Naive thymus-derived CD8-positive, alpha-beta T cell (primary cell): Measurements from ENCODE around the gene CD160. TPM values are rescaled to one million over a fixed set of nuclear protein-coding genes. Genes with fewer than 3 reads are reported as not detected.
"Not testable (repeated sequence)": the region's sequence is repeated elsewhere in the genome, so short reads cannot be mapped to it uniquely, and the experiment has no call there.

Source experiments
- ATAC-seq, 2 donors: fragments of 150-1000 bp; cut with Tn5 transposase in 1 of 2; sonication (Bioruptor Pico), chemical (Tn5 transposase) in 1 of 2; 1 replicate in 1 of 2; 2 replicates in 1 of 2; pipeline ENCODE4 v1.10.0; 2021; ENCODE audit warnings: mild to moderate bottlenecking in 2 of 2, moderate library complexity in 2 of 2
- POLR2A ChIA-PET: fragments of 350-600 bp; sonication (Branson Sonifier 250); formaldehyde crosslinking; loops from one replicate; lab custom pipeline; 2021; ENCODE audit warnings: antibody characterized with exemption; lab: Charles Lee
- DNase-seq, 10 donors: peaks; one replicate each; pipeline versions ENCODE4 v3.0.0 to v3.0.0-alpha.2; 2020 to 2022
- H3K27ac Mint-ChIP-seq, 10 donors: one replicate each; pipeline ENCODE4 v1.8.0; 2020 to 2022; ENCODE audit warnings: mild to moderate bottlenecking in 10 of 10, mixed read lengths in 10 of 10, moderate library complexity in 4 of 10, inconsistent platforms in 1 of 10
- H3K27me3 Mint-ChIP-seq, 5 donors: one replicate each; pipeline ENCODE4 v1.8.0; 2021 to 2022; ENCODE audit warnings: mixed read lengths in 5 of 5
- H3K36me3 Mint-ChIP-seq, 3 donors: one replicate each; pipeline ENCODE4 v1.8.0; 2020 to 2022; ENCODE audit warnings: mixed read lengths in 3 of 3, mild to moderate bottlenecking in 2 of 3, inconsistent platforms in 1 of 3
- H3K4me1 Mint-ChIP-seq, 4 donors: one replicate each; pipeline ENCODE4 v1.8.0; 2021 to 2022; ENCODE audit warnings: mixed read lengths in 4 of 4
- H3K4me3 Mint-ChIP-seq, 10 donors: one replicate each; pipeline ENCODE4 v1.8.0; 2020 to 2022; ENCODE audit warnings: mild to moderate bottlenecking in 10 of 10, mixed read lengths in 10 of 10, moderate library complexity in 6 of 10, inconsistent platforms in 1 of 10
- H3K9me3 Mint-ChIP-seq, 9 donors: one replicate each; pipeline ENCODE4 v1.8.0; 2020 to 2022; ENCODE audit warnings: mixed read lengths in 9 of 9, mild to moderate bottlenecking in 3 of 9, inconsistent platforms in 1 of 9, moderate library complexity in 1 of 9
- polyA plus RNA-seq, 3 donors: library from polyadenylated mRNA; unstranded; fragments of 300-500 nt; fragmentation: Illumina TruSeq; gene quantifications; one replicate each; pipeline ENCODE4 v1.2.3, GENCODE V29; 2021
- total RNA-seq, 8 experiments: library from RNA in 2 of 8; stranded (reverse) in 2 of 8; gene quantifications; one replicate each; pipeline ENCODE4 v1.2.3 and lab custom pipeline; 2021 to 2026

The CD160 gene
- total and polyA plus RNA-seq, 5 experiments from 2014 or later: 1.7 to 117 (median 2.4) TPM; not detected in 2

- H3K4me3 Mint-ChIP-seq, H3K9me3 Mint-ChIP-seq, H3K27ac Mint-ChIP-seq, DNase-seq, H3K4me1 Mint-ChIP-seq, H3K27me3 Mint-ChIP-seq, POLR2A ChIA-PET, ATAC-seq: not testable (repeated sequence)
- H3K36me3 Mint-ChIP-seq: peaks cover 9 to 58% (median 35%) of the 10 kb centered on the region in 3 donors
These were observed 46.5 kb downstream of the CD160 start for GRCh38 chr1:145765585-145766360.

GRCh38 chr1:145766926-145767325, 47.6 kb downstream of the CD160 start:
- peaks cover 13 to 59% (median 34%) of the 10 kb centered on the region in 3 donors for H3K36me3 Mint-ChIP-seq
- DNase-seq, H3K27me3 Mint-ChIP-seq, H3K4me1 Mint-ChIP-seq, H3K27ac Mint-ChIP-seq, ATAC-seq, POLR2A ChIA-PET, H3K9me3 Mint-ChIP-seq, H3K4me3 Mint-ChIP-seq: not testable (repeated sequence)

GRCh38 chr1:145768004-145768403, 48.7 kb downstream of the CD160 start:
- ATAC-seq, H3K9me3 Mint-ChIP-seq, H3K27me3 Mint-ChIP-seq, DNase-seq, H3K4me1 Mint-ChIP-seq, POLR2A ChIA-PET, H3K27ac Mint-ChIP-seq, H3K4me3 Mint-ChIP-seq: not testable (repeated sequence)
- H3K36me3 Mint-ChIP-seq: peaks cover 15 to 63% (median 34%) of the 10 kb centered on the region in 3 donors

- H3K36me3 Mint-ChIP-seq: peaks cover 15 to 62% (median 34%) of the 10 kb centered on the region in 3 donors
- no peak overlapping the region for H3K4me3 Mint-ChIP-seq
- ATAC-seq (no peak), DNase-seq (no peak)
- POLR2A ChIA-PET: no interaction called here
- peaks cover 7 to 10% (median 8%) of the 10 kb centered on the region in 4 donors for H3K4me1 Mint-ChIP-seq
- no peaks in the 10 kb centered on the region for H3K27me3 Mint-ChIP-seq
- H3K9me3 Mint-ChIP-seq: peaks cover 0 to 3% (median 0%) of the 10 kb centered on the region in 9 donors
- peak overlapping the region in 2 of 10 donors; percentile 21 to 47 for H3K27ac Mint-ChIP-seq
These were observed 51.8 kb downstream of the CD160 start for GRCh38 chr1:145771056-145771455.

DNA sequence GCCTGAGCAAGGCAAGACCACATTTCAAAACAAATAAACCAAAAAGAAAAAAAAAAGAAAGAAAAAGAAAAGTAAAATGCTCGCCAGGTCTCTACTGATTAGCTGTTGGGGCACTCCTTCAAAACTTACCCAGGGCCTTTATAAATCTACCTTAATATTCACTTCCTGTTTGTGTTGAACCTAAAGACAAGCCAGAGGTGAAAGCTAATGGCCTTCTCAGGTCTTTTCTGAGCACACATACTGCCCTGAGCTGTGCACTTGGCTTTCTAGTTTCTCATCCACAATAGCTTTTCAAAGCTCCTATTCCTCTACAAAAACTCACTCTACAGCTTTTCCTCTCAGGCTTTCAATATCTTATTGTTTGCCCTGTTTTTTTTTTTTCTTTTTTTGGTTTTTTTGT, 54.1 kb downstream of the CD160 start:
- H3K27me3 Mint-ChIP-seq: no peaks in the 10 kb centered on the region
- peaks cover 7 to 10% (median 9%) of the 10 kb centered on the region in 4 donors for H3K4me1 Mint-ChIP-seq
- H3K4me3 Mint-ChIP-seq: no peak overlapping the region
- DNase-seq (no peak), ATAC-seq (no peak)
- POLR2A ChIA-PET: no interaction called here
- H3K9me3 Mint-ChIP-seq: no peaks in the 10 kb centered on the region
- peak overlapping the region in 9 of 10 donors; percentile 35 to 81 (median 71) for H3K27ac Mint-ChIP-seq
- H3K36me3 Mint-ChIP-seq: peaks cover 15 to 56% (median 24%) of the 10 kb centered on the region in 3 donors

DNA sequence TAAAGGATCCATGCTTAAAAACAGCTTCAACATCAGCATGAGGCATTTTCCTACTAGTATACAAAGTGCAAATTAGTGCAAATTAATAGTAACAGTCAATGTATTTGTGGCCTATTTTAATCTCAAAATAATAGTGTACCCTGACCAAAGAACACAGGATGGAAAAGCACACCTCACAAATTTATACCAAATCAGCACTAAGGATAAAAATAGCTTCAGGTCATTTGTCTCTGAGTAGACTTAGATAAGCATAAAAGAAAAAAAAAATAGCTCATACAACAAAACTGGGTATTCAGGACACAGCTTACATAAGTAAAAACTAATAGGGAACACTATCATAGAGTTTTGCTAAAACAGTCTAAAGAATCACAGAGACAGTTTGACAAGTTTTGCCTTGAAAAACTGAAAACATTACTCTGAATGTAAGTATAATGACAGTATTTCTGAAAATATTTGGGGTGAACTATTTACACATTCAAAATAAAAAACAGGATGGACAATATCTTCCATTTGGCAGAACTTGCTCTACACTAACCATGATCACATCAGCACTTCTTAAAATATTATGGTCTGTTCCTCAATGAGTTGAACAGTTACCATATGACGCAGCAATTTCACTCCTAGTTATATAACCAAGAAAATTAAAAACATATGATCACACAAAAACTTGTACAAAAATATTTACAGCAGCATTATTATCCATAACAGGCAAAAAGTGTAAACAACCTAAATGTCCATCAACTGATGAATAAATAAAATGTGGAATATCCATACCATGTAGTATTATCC, 58.3 kb downstream of the CD160 start:
- no peak for DNase-seq
- no peak overlapping the region for H3K4me3 Mint-ChIP-seq
- H3K4me1 Mint-ChIP-seq: peaks cover 7 to 11% (median 10%) of the 10 kb centered on the region in 4 donors
- no peaks in the 10 kb centered on the region for H3K27me3 Mint-ChIP-seq
- no peaks in the 10 kb centered on the region for H3K9me3 Mint-ChIP-seq
- H3K27ac Mint-ChIP-seq: peak overlapping the region in 1 of 10 donors; percentile 6
- H3K36me3 Mint-ChIP-seq: peaks cover 6 to 53% (median 18%) of the 10 kb centered on the region in 3 donors
- POLR2A ChIA-PET: no interaction called here
- no peak for ATAC-seq

- no peaks in the 10 kb centered on the region for H3K9me3 Mint-ChIP-seq
- peaks cover 7 to 11% (median 9%) of the 10 kb centered on the region in 4 donors for H3K4me1 Mint-ChIP-seq
- peak overlapping the region in 1 of 10 donors; percentile 6 for H3K27ac Mint-ChIP-seq
- ATAC-seq (no peak), DNase-seq (no peak)
- no peaks in the 10 kb centered on the region for H3K27me3 Mint-ChIP-seq
- H3K36me3 Mint-ChIP-seq: peaks cover under 1 to 53% (median 12%) of the 10 kb centered on the region in 3 donors
- no peak overlapping the region for H3K4me3 Mint-ChIP-seq
- POLR2A ChIA-PET: no interaction called here
These were observed 58.8 kb downstream of the CD160 start for GRCh38 chr1:145778146-145778540.

DNA sequence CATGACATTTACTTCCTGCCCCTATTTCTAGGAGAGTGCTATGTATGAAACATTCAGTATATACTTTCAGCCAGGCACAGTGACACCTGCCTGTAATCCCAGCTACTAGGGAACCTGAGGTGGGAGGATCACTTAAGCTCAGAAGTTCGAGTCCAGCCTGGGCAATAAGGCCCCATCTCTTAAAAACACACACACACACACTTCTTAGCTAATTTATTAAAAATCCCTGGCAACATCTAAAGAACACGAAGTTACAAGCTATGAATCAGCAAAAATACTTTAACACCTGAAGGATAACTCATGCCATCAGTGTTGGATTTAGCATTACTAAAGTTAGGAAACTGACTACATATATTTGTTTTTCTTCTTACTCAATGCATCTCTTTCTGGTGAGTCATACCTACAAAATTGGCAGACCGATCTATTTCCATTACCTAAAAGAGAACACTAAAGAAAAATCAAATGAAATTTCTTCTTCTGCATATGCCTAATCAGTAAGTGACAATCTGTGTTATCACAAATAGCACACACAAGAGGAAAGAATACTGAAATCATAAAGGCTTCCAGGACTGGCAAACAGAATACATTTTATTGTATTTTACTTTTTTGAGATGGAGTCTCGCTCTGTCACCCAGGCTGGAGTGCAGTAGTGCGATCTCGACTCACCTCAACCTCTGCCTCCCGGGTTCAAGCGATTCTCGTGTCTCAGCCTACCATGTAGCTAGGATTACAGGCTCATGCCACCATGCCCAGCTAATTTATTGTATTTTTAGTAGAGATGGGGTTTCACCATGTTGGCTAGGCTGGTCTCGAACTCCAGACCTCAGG, 63.2 kb downstream of the CD160 start:
- H3K4me1 Mint-ChIP-seq: peaks cover 19 to 23% (median 21%) of the 10 kb centered on the region in 4 donors
- H3K36me3 Mint-ChIP-seq: peaks cover 0 to 59% (median 13%) of the 10 kb centered on the region in 3 donors
- ATAC-seq: no peak
- no peaks in the 10 kb centered on the region for H3K9me3 Mint-ChIP-seq
- H3K27me3 Mint-ChIP-seq: no peaks in the 10 kb centered on the region
- no peak for DNase-seq
- H3K27ac Mint-ChIP-seq: peak overlapping the region in 2 of 10 donors; percentile 37 to 47
- no peak overlapping the region for H3K4me3 Mint-ChIP-seq
- POLR2A ChIA-PET: interaction anchor here (0.7 kb wide), 1 partner anchor 1974 kb away, joined by 3 read pairs; no protein-coding TSS in a partner anchor

- Mint-ChIP-seq H3K36me3 (peaks cover 0 to 63% (median 10%) of the 10 kb centered on the region in 3 donors), H3K9me3 (no peaks in the 10 kb centered on the region), H3K27ac (no peak overlapping the region), H3K4me1 (peaks cover 19 to 29% (median 25%) of the 10 kb centered on the region in 4 donors), H3K27me3 (no peaks in the 10 kb centered on the region), H3K4me3 (no peak overlapping the region)
- ATAC-seq (no peak), DNase-seq (no peak)
- POLR2A ChIA-PET: no interaction called here
These were observed 65.1 kb downstream of the CD160 start for GRCh38 chr1:145784409-145784808.

DNA sequence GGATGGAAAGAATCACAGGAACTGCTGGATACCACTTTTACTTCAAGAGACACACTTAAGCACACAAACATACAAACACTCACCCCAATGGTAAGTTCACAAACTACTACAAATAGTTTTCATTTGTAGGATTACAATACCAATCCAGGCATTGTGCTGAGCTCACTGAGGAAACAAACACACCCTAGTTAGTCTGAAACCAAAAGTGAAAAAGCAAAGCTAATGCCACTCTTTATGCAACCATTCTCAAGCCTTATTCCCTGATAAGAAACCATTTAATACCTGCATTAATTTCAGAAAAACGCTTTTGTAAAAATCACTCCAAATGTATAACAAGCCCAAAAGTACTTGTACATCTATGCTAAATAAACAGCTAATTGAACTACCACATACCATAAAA, 66.2 kb downstream of the CD160 start:
- peaks cover 19 to 29% (median 25%) of the 10 kb centered on the region in 4 donors for H3K4me1 Mint-ChIP-seq
- H3K27me3 Mint-ChIP-seq: no peaks in the 10 kb centered on the region
- peak overlapping the region in 2 of 10 donors; percentile 30 to 45 for H3K4me3 Mint-ChIP-seq
- DNase-seq: no peak
- peaks cover 0 to 59% (median 10%) of the 10 kb centered on the region in 3 donors for H3K36me3 Mint-ChIP-seq
- no peaks in the 10 kb centered on the region for H3K9me3 Mint-ChIP-seq
- peak overlapping the region in 3 of 10 donors; percentile 8 to 60 (median 21) for H3K27ac Mint-ChIP-seq
- no peak for ATAC-seq
- POLR2A ChIA-PET: interaction anchor here (0.5 kb wide), 1 partner anchor 185 kb away, joined by 6 read pairs; no protein-coding TSS in a partner anchor

DNA sequence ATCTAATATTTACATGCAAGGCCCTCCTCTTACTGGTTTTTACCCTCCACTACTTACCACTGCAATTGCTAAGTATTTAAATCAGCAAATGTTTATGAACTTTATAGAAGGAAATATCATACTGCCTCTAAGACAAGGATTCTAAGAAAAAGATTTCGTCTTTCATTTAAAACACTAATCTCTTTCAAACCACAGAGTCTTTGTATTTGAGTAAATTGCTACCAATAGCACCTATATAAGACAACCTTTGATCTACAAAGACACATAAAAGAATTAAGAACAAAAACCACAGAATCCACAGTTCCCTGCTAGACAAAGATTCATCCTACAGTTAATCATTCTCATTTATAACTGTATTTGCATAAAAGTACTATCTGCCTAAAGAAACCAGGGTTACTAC, 67.0 kb downstream of the CD160 start:
- peaks cover 18 to 29% (median 24%) of the 10 kb centered on the region in 4 donors for H3K4me1 Mint-ChIP-seq
- H3K36me3 Mint-ChIP-seq: peaks cover 0 to 55% (median 10%) of the 10 kb centered on the region in 3 donors
- peak in 1 of 2 donors; percentile 39 for ATAC-seq
- POLR2A ChIA-PET: no interaction called here
- peak overlapping the region in 8 of 10 donors; percentile 1 to 69 (median 34) for H3K27ac Mint-ChIP-seq
- H3K27me3 Mint-ChIP-seq: no peaks in the 10 kb centered on the region
- H3K9me3 Mint-ChIP-seq: no peaks in the 10 kb centered on the region
- H3K4me3 Mint-ChIP-seq: peak overlapping the region in 2 of 10 donors; percentile 30 to 45
- DNase-seq: peak in 1 of 10 donors; percentile 1

GRCh38 chr1:145788580-145788979, 69.3 kb downstream of the CD160 start:
- POLR2A ChIA-PET: no interaction called here
- DNase-seq (no peak), ATAC-seq (no peak)
- Mint-ChIP-seq H3K9me3 (no peaks in the 10 kb centered on the region), H3K27ac (peak overlapping the region in 2 of 10 donors; percentile 36 to 47), H3K4me1 (peaks cover 19 to 32% (median 28%) of the 10 kb centered on the region in 4 donors), H3K36me3 (peaks cover 5 to 46% (median 10%) of the 10 kb centered on the region in 3 donors), H3K27me3 (no peaks in the 10 kb centered on the region), H3K4me3 (no peak overlapping the region)
